ENCODE measurements around the gene PHLDB3. TPM values are rescaled to one million over a fixed set of nuclear protein-coding genes. Genes with fewer than 3 reads are reported as not detected.

Gene PHLDB3
- 15.4 and 19.2 TPM in 2 replicates for total RNA-seq

DNA sequence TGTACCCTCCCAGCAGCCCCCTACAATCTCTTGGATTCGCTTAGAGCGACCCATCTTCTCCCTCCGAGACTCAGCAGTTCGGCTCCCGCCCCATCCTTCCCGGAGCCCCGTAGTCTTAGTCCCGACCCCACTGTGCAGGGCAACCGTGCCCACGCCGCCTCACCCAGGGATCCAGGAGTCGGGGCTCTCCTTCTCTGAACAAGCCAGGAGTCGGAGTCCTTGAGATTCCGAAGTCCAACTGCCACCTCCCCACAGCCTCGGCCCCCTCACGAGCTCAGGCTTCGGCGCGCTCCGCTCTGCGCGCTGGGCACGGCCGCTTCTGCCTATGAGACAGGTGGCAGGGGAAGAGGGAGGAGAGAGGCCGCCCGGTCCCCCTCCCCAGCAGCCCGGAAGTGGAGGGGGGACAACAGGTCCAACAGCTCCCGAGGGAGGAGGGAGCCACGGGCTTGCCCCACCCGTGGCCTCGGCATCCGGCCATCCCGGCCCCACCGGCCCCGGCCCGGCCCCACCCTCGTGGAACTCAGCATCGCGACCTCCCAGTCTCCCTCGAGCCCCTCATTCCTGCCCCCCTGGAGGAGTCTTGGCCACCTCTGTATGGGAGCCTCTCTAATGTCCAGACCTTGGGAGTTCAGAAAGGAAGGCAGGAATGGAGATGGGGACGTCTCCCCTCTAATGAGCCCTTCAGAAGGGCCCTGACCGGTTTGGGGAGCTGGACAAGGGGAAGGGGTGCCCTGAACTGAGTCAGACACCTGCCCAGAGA lies at the start of gene PHLDB3:
Gene PHLDB3, minus strand, starts transcription at position 321 of the 760 bp plus-strand sequence. CDS start 628 bp downstream, outside the sequence.

DNA sequence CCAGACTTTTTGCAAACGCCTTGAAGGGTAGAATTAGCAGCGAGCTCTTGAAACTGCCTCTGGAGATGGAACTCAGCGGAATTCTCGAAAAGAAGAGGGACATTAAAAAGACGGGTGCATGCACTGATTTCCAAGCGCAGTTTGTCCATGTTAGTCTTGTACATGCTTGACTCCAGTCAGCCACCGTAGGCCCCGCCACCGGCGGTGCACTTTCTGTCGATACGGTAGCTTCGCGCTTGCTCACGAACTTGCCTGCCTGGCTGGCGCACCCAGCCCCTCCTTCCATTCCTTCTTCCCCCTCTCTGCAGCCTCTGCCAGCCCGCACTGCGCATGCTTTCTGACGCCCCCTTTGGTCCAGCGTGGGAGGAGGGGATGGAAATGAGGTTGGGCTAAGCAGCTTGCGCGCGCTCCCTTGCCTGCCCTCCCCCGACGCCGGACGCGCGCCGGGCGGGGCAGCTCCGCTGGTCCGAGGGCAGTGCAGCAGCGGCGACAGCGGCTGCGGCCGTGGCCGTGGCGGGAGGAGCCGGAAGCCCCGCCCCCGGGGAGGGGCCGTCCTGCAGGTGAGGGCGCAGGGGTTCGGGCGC lies 28.5 kb upstream of the PHLDB3 start, which contains the start of gene ZNF575:
Gene ZNF575, plus strand, starts transcription at position 227 of the 584 bp plus-strand sequence. CDS start 1,235 bp downstream, outside the sequence.

DNA sequence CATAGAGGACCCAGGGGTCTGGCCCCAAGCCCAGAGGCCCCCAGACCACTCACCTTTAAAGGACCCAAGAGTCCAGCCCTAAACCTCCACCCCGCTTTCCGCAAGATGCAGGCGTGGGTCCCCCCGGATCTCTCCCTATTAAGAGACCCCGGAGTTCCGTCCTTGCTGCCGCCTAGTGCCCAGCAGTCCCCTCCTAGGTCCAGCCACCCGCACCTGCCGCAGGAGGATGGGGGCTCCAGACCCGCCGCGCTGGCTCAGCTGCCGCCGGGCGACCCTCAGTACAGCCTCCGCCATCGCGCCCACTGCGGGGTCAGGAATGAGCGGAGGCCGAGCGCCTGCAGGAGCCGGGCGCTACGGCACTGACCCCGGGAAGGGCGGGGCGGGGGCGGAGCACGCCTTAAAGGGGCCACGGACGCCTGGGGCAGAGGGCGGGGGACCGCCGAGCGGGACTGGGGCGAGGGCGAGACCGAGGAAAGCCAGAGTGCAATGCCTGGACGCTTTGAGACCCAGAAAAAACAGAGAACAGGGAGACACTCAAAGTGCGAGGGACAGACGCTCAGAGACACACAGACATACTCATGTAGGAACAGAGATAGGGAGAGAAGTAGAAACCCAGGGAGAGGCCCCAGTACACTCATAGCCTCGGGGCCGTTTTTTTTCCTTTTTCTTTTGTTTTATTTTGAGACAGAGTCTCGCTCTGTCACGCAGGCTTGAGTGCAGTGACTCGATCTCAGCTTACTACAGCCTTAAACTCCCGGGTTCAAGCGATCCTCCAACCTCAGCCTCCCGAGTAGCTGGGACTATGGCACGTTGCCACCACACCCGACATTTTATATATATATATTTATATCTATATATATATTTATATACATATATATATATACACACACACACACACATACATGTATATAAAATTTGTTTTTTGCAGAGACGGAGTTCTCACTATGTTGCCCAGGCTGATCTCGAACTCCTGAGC lies 22.6 kb upstream of the PHLDB3 start, which contains the start of gene ETHE1:
Gene ETHE1, minus strand, starts transcription at position 318 of the 976 bp plus-strand sequence. Its CDS starts 24 bp downstream, at position 294.

DNA sequence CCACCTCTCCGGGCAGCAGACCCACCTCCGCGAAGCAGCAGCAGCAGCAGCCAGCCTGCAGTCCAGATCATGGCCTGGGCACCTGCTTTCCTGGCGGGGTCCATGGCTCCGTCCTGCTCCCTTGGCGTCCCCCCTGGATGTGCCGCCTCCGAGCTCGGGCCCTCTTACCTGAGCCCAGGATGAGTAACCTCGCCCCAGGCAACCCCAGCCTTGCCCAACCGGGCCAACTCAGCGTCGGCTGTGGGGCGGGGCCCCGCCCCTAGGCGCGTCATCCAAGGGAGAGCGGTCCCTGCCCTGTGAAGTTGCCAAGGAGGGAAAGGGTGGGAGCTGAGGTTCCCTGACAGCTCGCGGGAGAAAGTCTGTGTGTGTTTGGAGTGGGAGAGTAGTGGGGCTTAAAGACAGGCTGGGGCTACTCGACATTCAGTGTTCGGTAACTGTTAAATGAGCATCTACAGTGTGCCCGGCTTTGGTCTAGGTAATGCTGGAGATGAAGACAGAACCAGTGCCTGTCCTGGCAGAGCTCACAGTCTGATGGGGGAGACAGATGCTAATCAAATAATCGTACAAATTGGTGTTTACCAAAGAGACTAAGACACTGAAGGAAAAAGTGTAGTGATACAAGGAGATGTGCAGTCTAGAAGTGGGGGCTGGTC lies 39.0 kb downstream of the PHLDB3 start, which contains the start of gene LYPD3:
Gene LYPD3, minus strand, starts transcription at position 141 of the 653 bp plus-strand sequence. Its CDS starts 37 bp downstream, at position 104.

Other genes with a start within 250 kb of the PHLDB3 start
- 0.09 TPM in 1 of 2 replicates, not detected in the other for gene PSG9, start 235.2 kb downstream of the PHLDB3 start, total RNA-seq
- gene CD177, start 151.1 kb downstream of the PHLDB3 start, total RNA-seq = 0.09 TPM in 1 of 2 replicates, not detected in the other
- gene TEX101, start 89.9 kb downstream of the PHLDB3 start, total RNA-seq = not detected in 2 replicates
- gene LYPD3, start 39.1 kb downstream of the PHLDB3 start, total RNA-seq = 0.09 and 0.14 TPM in 2 replicates
- 92.9 and 117 TPM in 2 replicates for gene ETHE1, start 22.5 kb upstream of the PHLDB3 start, total RNA-seq
- gene ZNF575, start 28.4 kb upstream of the PHLDB3 start, total RNA-seq = 0.14 and 0.28 TPM in 2 replicates
- 7.7 and 11.8 TPM in 2 replicates for gene XRCC1, start 70.8 kb upstream of the PHLDB3 start, total RNA-seq
- gene PINLYP, start 71.1 kb upstream of the PHLDB3 start, total RNA-seq = 0.55 and 1.4 TPM in 2 replicates
- gene IRGQ, start 91.4 kb upstream of the PHLDB3 start, total RNA-seq = 15.6 and 17.4 TPM in 2 replicates
- 7.1 and 11.4 TPM in 2 replicates for gene ZNF576, start 91.8 kb upstream of the PHLDB3 start, total RNA-seq
- gene SRRM5, start 107.3 kb upstream of the PHLDB3 start, total RNA-seq = not detected in 2 replicates
- gene ZNF428, start 114.9 kb upstream of the PHLDB3 start, total RNA-seq = 35.0 and 37.5 TPM in 2 replicates
- 2.0 and 3.0 TPM in 2 replicates for gene CADM4, start 135.1 kb upstream of the PHLDB3 start, total RNA-seq
- 75.2 and 84.7 TPM in 2 replicates for gene PLAUR, start 165.4 kb upstream of the PHLDB3 start, total RNA-seq
- gene IRGC, start 211.3 kb upstream of the PHLDB3 start, total RNA-seq = not detected in 2 replicates